ENCODE data around the gene ZNF45.
"Not testable (repeated sequence)": the region's sequence is repeated elsewhere in the genome, so short reads cannot be mapped to it uniquely, and the experiment has no call there.

DNA sequence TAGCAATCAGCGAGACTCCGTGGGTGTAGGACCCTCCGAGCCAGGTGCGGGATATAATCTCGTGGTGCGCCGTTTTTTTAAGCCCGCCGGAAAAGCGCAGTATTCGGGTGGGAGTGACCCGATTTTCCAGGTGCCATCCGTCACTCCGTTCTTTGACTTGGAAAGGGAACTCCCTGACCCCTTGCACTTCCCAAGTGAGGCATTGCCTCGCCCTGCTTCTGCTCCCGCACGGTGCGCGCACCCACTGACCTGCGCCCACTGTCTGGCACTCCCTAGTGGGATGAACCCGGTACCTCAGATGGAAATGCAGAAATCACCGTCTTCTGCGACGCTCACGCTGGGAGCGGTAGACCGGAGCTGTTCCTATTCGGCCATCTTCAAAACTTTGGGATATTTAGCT is 68.2 kb downstream of the ZNF45 start:
- TF ChIP-seq, protein P1, sequence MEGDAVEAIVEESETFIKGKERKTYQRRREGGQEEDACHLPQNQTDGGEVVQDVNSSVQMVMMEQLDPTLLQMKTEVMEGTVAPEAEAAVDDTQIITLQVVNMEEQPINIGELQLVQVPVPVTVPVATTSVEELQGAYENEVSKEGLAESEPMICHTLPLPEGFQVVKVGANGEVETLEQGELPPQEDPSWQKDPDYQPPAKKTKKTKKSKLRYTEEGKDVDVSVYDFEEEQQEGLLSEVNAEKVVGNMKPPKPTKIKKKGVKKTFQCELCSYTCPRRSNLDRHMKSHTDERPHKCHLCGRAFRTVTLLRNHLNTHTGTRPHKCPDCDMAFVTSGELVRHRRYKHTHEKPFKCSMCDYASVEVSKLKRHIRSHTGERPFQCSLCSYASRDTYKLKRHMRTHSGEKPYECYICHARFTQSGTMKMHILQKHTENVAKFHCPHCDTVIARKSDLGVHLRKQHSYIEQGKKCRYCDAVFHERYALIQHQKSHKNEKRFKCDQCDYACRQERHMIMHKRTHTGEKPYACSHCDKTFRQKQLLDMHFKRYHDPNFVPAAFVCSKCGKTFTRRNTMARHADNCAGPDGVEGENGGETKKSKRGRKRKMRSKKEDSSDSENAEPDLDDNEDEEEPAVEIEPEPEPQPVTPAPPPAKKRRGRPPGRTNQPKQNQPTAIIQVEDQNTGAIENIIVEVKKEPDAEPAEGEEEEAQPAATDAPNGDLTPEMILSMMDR (IDR thresholded peaks at IDR 0.05; ENCODE audit: insufficient read depth, low read length), result not testable (repeated sequence)
- TF ChIP-seq SPI1 (IDR thresholded peaks at IDR 0.05; ENCODE audit: borderline replicate concordance, low read depth); POLR2AphosphoS5 (IDR thresholded peaks at IDR 0.05; ENCODE audit: low read depth): not testable (repeated sequence)

Measured in HL-60 (cell line).